Ramos (cell line): ENCODE measurements around the gene MORC2.

Experiments used
- in situ Hi-C: fragments of 300-500 bp; cut with MboI; formaldehyde crosslinking; loops from one replicate; pipeline ENCODE4 v1.14.3; 2022; ENCODE audit warnings: low sequenced_read_pairs; ENCODE audit not compliant: unreplicated experiment

Gene MORC2

DNA sequence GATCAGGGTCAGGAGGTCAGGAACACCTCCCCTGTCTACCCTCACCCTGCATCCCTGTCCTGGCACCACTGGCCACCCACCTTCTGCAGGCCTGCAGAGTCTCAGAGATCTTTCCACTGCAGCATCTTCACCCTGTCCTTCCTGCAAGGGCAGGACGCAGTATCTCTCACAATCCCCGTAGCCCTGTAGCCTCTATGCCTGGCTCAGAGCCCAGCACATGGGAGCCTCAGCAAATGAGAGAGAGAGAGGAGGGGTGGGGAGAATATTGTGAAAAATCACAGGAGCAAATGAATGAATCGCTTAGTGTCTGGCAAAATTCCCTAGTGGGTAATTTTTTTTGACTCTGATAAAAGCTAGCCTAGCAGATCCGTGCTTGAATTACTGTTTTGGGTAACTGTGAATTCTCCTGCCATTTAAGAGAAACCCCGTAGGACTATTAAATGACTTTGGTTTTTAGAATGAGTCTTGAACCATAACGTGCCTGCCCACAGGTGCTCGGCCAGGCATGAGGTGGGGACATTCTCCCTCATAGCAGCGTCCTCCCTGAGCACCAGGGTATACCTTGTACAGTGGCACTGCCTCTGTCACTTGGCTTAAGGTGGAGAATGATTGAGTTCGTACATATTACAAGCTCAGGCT is 91.5 kb downstream of the MORC2 start:
- in situ Hi-C loops, result no loop called here

DNA sequence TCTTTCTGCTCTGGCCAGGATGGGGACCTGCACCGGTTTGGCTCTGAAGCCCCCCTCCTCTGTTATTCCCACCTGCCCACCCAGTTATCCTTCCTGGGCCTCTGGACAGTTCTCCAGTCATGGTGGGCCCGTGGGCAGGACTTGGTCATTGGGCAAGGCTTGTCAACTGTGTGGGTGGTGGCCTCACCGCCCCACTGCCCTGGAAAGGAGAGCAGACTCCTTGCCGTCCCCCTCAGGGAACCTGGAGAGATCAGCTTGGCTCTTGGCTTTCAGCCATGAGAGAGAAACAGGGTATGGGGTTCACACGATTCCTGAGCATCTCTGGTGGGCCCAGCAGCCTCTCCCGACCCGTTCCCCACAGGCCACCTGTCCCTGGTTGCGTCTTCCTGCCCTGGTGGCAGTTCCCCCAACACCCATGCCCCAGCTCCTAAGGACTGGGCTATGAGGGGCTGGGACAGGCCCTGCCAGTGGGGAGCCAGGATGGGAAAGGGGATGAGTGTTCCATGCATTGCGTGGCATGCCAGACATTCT is 92.3 kb downstream of the MORC2 start:
- in situ Hi-C loops, result no loop called here

DNA sequence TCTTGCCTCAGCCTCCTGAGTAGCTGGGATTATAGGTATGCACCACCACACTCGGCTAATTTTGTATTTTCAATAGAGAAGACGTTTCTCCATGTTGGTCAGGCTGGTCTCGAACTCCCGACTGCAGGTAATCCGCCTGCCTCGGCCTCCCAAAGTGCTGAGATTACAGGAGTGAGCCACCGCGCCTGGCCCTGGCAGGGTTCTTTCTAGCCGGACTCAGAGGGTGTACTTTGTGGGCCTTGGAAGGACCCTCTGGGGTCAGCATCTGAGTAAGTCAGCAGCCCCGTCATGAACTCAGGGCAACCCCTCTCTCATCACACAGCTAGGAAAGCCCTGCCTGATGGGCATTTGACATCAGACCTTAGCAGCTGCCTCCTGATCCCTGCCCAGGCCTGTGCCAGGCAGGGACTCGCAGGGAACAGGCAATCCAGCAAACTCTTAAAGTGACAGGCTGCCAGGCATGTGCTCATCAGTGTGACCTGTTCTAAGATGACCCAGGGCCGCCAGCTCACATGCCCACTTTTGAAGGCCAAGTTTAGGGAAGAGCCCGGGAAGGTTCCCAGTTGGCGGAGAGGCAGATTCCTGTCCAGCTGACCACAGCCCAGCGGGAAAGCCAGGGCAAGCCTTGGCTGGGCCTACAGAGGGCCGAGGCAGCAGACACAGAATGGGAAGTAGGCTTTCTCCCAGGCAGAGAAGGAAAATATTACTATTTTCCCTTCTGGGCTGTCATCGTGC is 92.9 kb downstream of the MORC2 start:
- in situ Hi-C loops, result no loop called here
